PC-9 (cell line): ENCODE measurements around the gene CRYAA. TPM values are rescaled to one million over a fixed set of nuclear protein-coding genes. Genes with fewer than 3 reads are reported as not detected.

Experiments used
- BruUV-seq: library from RNA; stranded (reverse); fragments of 400-500 nt; replicated peaks from 2 replicates; lab custom pipeline; 2021; lab: Mats Ljungman, UMichigan
- CTCF ChIA-PET: fragments of 300-600 bp; sonication (Branson Sonifier 250); formaldehyde crosslinking; loops from one replicate; lab custom pipeline; 2022; ENCODE audit warnings: antibody characterized with exemption; lab: Charles Lee
- POLR2A ChIA-PET: fragments of 300-600 bp; sonication (Branson Sonifier 250); formaldehyde crosslinking; loops from one replicate; lab custom pipeline; 2022; ENCODE audit warnings: antibody characterized with exemption; ENCODE audit not compliant: unreplicated experiment; lab: Charles Lee
- DNase-seq, 2 experiments: peaks; one replicate each; pipeline versions ENCODE4 v3.0.0 to v3.0.0-alpha.2; 2015 to 2022; ENCODE audit warnings: mixed read lengths in 1 of 2
- H2AFZ ChIP-seq: fragments of 200-600 bp; sonication (generic); 2 replicates; pipeline ENCODE4 v1.8.1; 2017; ENCODE audit warnings: antibody characterized with exemption
- H3F3A ChIP-seq: fragments of 200-600 bp; sonication (generic); 2 replicates; pipeline ENCODE4 v1.8.1; 2017; ENCODE audit warnings: antibody characterized with exemption, mild to moderate bottlenecking, low read depth; ENCODE audit not compliant: insufficient read depth
- H3K27ac ChIP-seq: fragments of 200-600 bp; sonication (generic); 2 replicates; pipeline ENCODE4 v1.6.1; 2016; ENCODE audit warnings: mixed run types
- H3K27me3 ChIP-seq: fragments of 200-600 bp; sonication (generic); 2 replicates; pipeline ENCODE4 v1.6.1; 2016; ENCODE audit warnings: low read depth, mixed run types; ENCODE audit not compliant: insufficient read depth
- H3K36me3 ChIP-seq: fragments of 200-600 bp; sonication (generic); 2 replicates; pipeline ENCODE4 v1.6.1; 2016; ENCODE audit warnings: low read depth, mixed run types
- H3K4me1 ChIP-seq: fragments of 200-600 bp; sonication (generic); replicated peaks from 2 replicates; pipeline ENCODE4 v1.6.1; 2016; ENCODE audit warnings: mixed run types; ENCODE audit not compliant: insufficient read depth
- H3K4me2 ChIP-seq: fragments of 200-600 bp; sonication (generic); 2 replicates; pipeline ENCODE4 v1.6.1; 2017; ENCODE audit warnings: mixed run types
- H3K4me3 ChIP-seq: fragments of 200-600 bp; sonication (generic); 2 replicates; pipeline ENCODE4 v1.6.1; 2016; ENCODE audit warnings: mixed run types
- H3K79me2 ChIP-seq: fragments of 200-600 bp; sonication (generic); 2 replicates; pipeline ENCODE4 v1.6.1; 2017; ENCODE audit warnings: low read depth, mixed run types
- H3K9me2 ChIP-seq: fragments of 200-600 bp; sonication (generic); 2 replicates; pipeline ENCODE4 v1.8.1; 2017; ENCODE audit warnings: mild to moderate bottlenecking; ENCODE audit not compliant: insufficient read depth
- H3K9me3 ChIP-seq: fragments of 200-600 bp; sonication (generic); 2 replicates; pipeline ENCODE4 v1.8.1; 2016; ENCODE audit warnings: low read depth; ENCODE audit not compliant: insufficient read depth
- H4K20me1 ChIP-seq: fragments of 200-600 bp; sonication (generic); 2 replicates; pipeline ENCODE4 v1.8.1; 2017; ENCODE audit not compliant: insufficient read depth
- EZH2 ChIP-seq: fragments of 200-600 bp; sonication (generic); IDR thresholded peaks from 2 replicates; pipeline ENCODE4 v1.8.0; 2017; ENCODE audit warnings: antibody characterized with exemption, low read depth
- intact Hi-C: fragments of 100-400 bp; cut with micrococcal nuclease; formaldehyde crosslinking; loops from one replicate; pipeline ENCODE4 v1.10.0; 2022; ENCODE audit not compliant: unreplicated experiment
- total RNA-seq: library from RNA; stranded (reverse); gene quantifications from 2 replicates; pipeline ENCODE4 v1.2.3, GENCODE V29; 2021
- TF ChIP-seq, protein P1 (sequence below): fragments of 200-600 bp; sonication (generic); conservative IDR thresholded peaks from 2 replicates; pipeline ENCODE4 v1.6.1; 2017; ENCODE audit warnings: mixed run types, antibody characterized with exemption, mild to moderate bottlenecking, moderate library complexity

Gene CRYAA
- total RNA-seq, 1 experiment from 2014 or later: not detected

DNA sequence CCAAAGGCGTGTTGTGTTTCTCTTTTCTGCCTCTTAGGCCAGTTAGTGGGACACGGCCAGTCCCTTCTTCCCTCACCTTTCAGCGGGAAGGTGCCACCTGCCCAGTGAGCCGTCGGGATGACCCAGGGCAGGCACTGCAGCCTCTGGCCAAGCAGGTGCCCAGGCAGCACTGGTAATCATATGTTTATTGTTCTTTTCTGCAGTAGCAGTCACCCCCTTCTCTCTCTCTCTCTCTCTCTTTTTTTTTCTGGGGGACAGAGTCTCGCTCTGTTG, 38.2 kb downstream of the CRYAA start:
- H4K20me1 ChIP-seq: no peaks in the 10 kb centered on the region
- peaks cover 16% of the 10 kb centered on the region for H3K4me1 ChIP-seq
- no peaks in the 10 kb centered on the region for H3K36me3 ChIP-seq
- TF ChIP-seq, protein P1, sequence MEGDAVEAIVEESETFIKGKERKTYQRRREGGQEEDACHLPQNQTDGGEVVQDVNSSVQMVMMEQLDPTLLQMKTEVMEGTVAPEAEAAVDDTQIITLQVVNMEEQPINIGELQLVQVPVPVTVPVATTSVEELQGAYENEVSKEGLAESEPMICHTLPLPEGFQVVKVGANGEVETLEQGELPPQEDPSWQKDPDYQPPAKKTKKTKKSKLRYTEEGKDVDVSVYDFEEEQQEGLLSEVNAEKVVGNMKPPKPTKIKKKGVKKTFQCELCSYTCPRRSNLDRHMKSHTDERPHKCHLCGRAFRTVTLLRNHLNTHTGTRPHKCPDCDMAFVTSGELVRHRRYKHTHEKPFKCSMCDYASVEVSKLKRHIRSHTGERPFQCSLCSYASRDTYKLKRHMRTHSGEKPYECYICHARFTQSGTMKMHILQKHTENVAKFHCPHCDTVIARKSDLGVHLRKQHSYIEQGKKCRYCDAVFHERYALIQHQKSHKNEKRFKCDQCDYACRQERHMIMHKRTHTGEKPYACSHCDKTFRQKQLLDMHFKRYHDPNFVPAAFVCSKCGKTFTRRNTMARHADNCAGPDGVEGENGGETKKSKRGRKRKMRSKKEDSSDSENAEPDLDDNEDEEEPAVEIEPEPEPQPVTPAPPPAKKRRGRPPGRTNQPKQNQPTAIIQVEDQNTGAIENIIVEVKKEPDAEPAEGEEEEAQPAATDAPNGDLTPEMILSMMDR: no peak
- no peak for TF ChIP-seq EZH2
- no peak for DNase-seq
- no peaks in the 10 kb centered on the region for H3K27me3 ChIP-seq
- POLR2A ChIA-PET: no interaction called here
- no peak overlapping the region for H3K4me2 ChIP-seq
- BruUV-seq: no TSS peak
- intact Hi-C loops: no loop called here
- no peaks in the 10 kb centered on the region; the same call in 1 of the 2 replicates for H3K9me3 ChIP-seq
- no peaks in the 10 kb centered on the region for H3F3A ChIP-seq
- no peak overlapping the region for H3K4me3 ChIP-seq
- H3K79me2 ChIP-seq: no peaks in the 10 kb centered on the region
- CTCF ChIA-PET: no interaction called here
- H2AFZ ChIP-seq: no peak overlapping the region
- no peak overlapping the region for H3K27ac ChIP-seq
- no peaks in the 10 kb centered on the region for H3K9me2 ChIP-seq

DNA sequence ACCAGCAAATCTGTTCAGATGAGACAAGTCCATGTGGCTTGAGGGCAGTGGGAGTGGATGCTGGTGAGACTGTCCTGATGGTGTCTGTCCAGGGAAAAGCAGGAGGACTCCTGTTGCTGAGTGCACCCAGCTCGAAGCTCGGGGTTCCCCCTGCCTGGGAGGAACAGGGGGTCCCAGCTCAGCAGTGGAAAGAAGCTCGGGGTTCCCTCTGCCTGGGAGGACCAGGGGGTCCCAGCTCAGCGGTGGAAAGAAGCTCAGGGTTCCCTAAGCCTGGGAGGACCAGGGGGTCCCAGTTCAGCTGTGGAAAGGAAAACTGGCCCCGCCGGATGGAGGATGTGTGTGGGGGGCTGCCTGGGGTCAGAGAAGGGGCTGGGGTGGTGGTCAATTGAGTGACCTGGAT, 39.1 kb downstream of the CRYAA start:
- H2AFZ ChIP-seq: no peak overlapping the region
- no TSS peak for BruUV-seq
- POLR2A ChIA-PET: no interaction called here
- no peak overlapping the region for H3K4me3 ChIP-seq
- no peaks in the 10 kb centered on the region for H3F3A ChIP-seq
- no peaks in the 10 kb centered on the region for H3K9me2 ChIP-seq
- H3K9me3 ChIP-seq: no peaks in the 10 kb centered on the region
- no peak for DNase-seq
- no peak overlapping the region for H3K27ac ChIP-seq
- CTCF ChIA-PET: no interaction called here
- H3K79me2 ChIP-seq: no peaks in the 10 kb centered on the region
- no peaks in the 10 kb centered on the region for H4K20me1 ChIP-seq
- TF ChIP-seq EZH2: no peak
- TF ChIP-seq, protein P1: no peak
- H3K27me3 ChIP-seq: no peaks in the 10 kb centered on the region
- no peaks in the 10 kb centered on the region for H3K36me3 ChIP-seq
- H3K4me1 ChIP-seq: peaks cover 16% of the 10 kb centered on the region
- intact Hi-C loops: no loop called here
- no peak overlapping the region for H3K4me2 ChIP-seq

DNA sequence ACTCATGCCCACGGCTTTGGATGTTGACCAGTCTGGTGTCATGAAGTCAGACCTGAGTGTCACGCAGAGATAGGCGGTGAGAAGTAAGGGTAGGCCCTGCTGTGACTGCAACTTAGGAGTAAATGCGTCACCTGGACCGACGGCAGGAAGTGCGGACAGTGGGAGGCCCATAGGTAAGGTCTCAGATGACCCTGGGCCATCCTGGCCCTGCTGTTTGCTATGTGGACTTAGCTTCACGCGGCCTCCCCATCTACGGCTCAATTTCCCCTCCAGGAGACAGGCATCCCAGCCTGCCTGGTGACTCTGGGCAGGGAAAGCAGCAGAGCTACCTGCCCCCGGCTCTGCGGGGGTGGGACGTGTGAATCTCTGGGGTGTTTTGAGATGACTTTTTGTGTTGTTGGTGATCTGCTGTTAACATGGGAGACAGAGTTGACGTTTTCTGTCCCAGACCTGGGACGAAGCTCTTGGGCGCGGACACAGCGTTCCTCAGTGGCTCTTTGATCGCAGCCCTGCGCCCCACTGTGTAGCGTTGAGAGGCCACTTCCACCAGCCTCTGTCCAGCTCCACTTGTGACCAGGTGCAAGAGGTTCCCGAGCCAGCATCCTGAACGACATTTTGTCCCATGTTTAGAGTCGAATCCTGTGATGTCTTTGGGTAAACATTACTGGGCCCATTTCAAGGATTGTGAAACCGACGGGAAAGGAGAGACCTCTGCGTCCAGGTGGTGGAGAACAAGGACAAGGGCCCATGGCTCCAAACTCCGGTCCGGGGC, 39.9 kb downstream of the CRYAA start:
- Histone ChIP-seq H2AFZ (no peak overlapping the region), H3K4me3 (no peak overlapping the region), H3K4me1 (peaks cover 16% of the 10 kb centered on the region), H3K4me2 (no peak overlapping the region), H4K20me1 (no peaks in the 10 kb centered on the region), H3K27me3 (no peaks in the 10 kb centered on the region), H3F3A (no peaks in the 10 kb centered on the region), H3K27ac (no peak overlapping the region), H3K9me2 (no peaks in the 10 kb centered on the region), H3K9me3 (no peaks in the 10 kb centered on the region), H3K36me3 (no peaks in the 10 kb centered on the region), H3K79me2 (no peaks in the 10 kb centered on the region)
- no peak for DNase-seq
- ChIA-PET POLR2A (no interaction called here), CTCF (no interaction called here)
- TF ChIP-seq, protein P1: no peak
- TF ChIP-seq EZH2: no peak
- intact Hi-C loops: no loop called here
- no TSS peak for BruUV-seq
